Hepatocyte (in vitro differentiated cells): Measurements from ENCODE around the gene LAMP2. TPM values are rescaled to one million over a fixed set of nuclear protein-coding genes. Genes with fewer than 3 reads are reported as not detected.

Experiments
- DNase-seq: peaks from one replicate; pipeline ENCODE4 v3.0.0-alpha.2; 2016; ENCODE audit warnings: low spot score
- H2AFZ ChIP-seq: fragments of 200-600 bp; sonication (generic); 2 replicates; pipeline ENCODE4 v1.6.0; 2016; ENCODE audit warnings: antibody characterized with exemption, mild to moderate bottlenecking
- H3K27ac ChIP-seq: fragments of 200-600 bp; sonication (generic); 2 replicates; pipeline ENCODE4 v1.5.1; 2016; ENCODE audit warnings: mild to moderate bottlenecking
- H3K27me3 ChIP-seq: fragments of 200-600 bp; sonication (generic); 2 replicates; pipeline ENCODE4 v1.6.1; 2016
- H3K36me3 ChIP-seq: fragments of 200-600 bp; sonication (generic); replicated peaks from 2 replicates; pipeline ENCODE4 v1.5.1; 2016; ENCODE audit warnings: low read depth; ENCODE audit not compliant: insufficient read depth
- H3K4me1 ChIP-seq: fragments of 200-600 bp; sonication (generic); 2 replicates; pipeline ENCODE4 v1.5.1; 2016; ENCODE audit warnings: mild to moderate bottlenecking, moderate library complexity; ENCODE audit not compliant: insufficient read depth
- H3K4me2 ChIP-seq: fragments of 200-600 bp; sonication (generic); 2 replicates; pipeline ENCODE4 v1.6.0; 2016
- H3K4me3 ChIP-seq: fragments of 200-600 bp; sonication (generic); 2 replicates; pipeline ENCODE4 v1.5.1; 2016; ENCODE audit warnings: mild to moderate bottlenecking
- H3K79me2 ChIP-seq: fragments of 200-600 bp; sonication (generic); 2 replicates; pipeline ENCODE4 v1.6.0; 2017; ENCODE audit warnings: mild to moderate bottlenecking
- H3K9me2 ChIP-seq: fragments of 200-600 bp; sonication (generic); replicated peaks from 2 replicates; pipeline ENCODE4 v1.6.0; 2017; ENCODE audit warnings: mild to moderate bottlenecking; ENCODE audit not compliant: insufficient read depth
- H3K9me3 ChIP-seq: fragments of 200-600 bp; sonication (generic); 2 replicates; pipeline ENCODE4 v1.5.1; 2016; ENCODE audit warnings: low read depth, mild to moderate bottlenecking
- H4K20me1 ChIP-seq: fragments of 200-600 bp; sonication (generic); 2 replicates; pipeline ENCODE4 v1.6.0; 2016; ENCODE audit warnings: mild to moderate bottlenecking; ENCODE audit not compliant: insufficient read depth, poor library complexity, severe bottlenecking
- CTCF ChIP-seq: fragments of 200-600 bp; sonication (generic); IDR thresholded peaks from 2 replicates; pipeline ENCODE4 v1.5.1; 2016; ENCODE audit warnings: antibody characterized with exemption, mild to moderate bottlenecking; ENCODE audit not compliant: poor library complexity
- EZH2 ChIP-seq: fragments of 200-600 bp; sonication (generic); IDR thresholded peaks from 2 replicates; pipeline ENCODE4 v1.6.1; 2016; ENCODE audit warnings: antibody characterized with exemption, mild to moderate bottlenecking, borderline replicate concordance
- EZH2phosphoT487 ChIP-seq: fragments of 200-600 bp; sonication (generic); IDR thresholded peaks from one replicate; pipeline ENCODE4 v1.6.1; 2018; ENCODE audit warnings: antibody characterized with exemption, mild to moderate bottlenecking, low read depth, moderate library complexity; ENCODE audit not compliant: unreplicated experiment, severe bottlenecking
- WGBS: methylation state at CpG from one replicate; pipeline ENCODE4 v1.1.6; 2016; ENCODE audit warnings: low lambda C conversion rate; ENCODE audit errors: missing lambda C conversion rate; 5-methylcytosine and 5-hydroxymethylcytosine counted together
- polyA plus RNA-seq: library from polyadenylated mRNA; unstranded; fragments of >200 nt; fragmentation: Nextera tagmentation; extraction: Ambion mirVana; gene quantifications from 2 replicates; pipeline ENCODE4 v1.2.1, GENCODE V29; 2016
- total RNA-seq: library from RNA; depleted of rRNA; stranded (reverse); fragments of >200 nt; gene quantifications from 2 replicates; pipeline ENCODE4 v1.2.3, GENCODE V29; 2014

Gene LAMP2
- total and polyA plus RNA-seq, 2 experiments from 2014 or later = 175 to 228 TPM

- Histone ChIP-seq H3K27ac (no peak overlapping the region), H4K20me1 (no peaks in the 10 kb centered on the region), H3K4me3 (no peak overlapping the region), H3K36me3 (no peaks in the 10 kb centered on the region), H3K4me2 (peak overlapping the region; percentile 17), H3K4me1 (no peaks in the 10 kb centered on the region), H3K9me3 (no peaks in the 10 kb centered on the region), H3K9me2 (no peaks in the 10 kb centered on the region), H3K79me2 (no peaks in the 10 kb centered on the region), H2AFZ (no peak overlapping the region), H3K27me3 (no peaks in the 10 kb centered on the region)
- TF ChIP-seq CTCF (no peak), EZH2 (no peak), EZH2phosphoT487 (no peak)
- DNase-seq = peak; percentile 9
- WGBS = 20% methylated on average over 2 of the region's 2 CpGs
Measured at GRCh38 chrX:120428309-120428708, 40.8 kb downstream of the LAMP2 start.

GRCh38 chrX:120426599-120426998 is 42.5 kb downstream of the LAMP2 start:
- Histone ChIP-seq H3K4me1 (no peaks in the 10 kb centered on the region), H4K20me1 (no peaks in the 10 kb centered on the region), H3K79me2 (no peaks in the 10 kb centered on the region), H3K36me3 (no peaks in the 10 kb centered on the region), H3K4me2 (no peak overlapping the region), H2AFZ (no peak overlapping the region), H3K4me3 (no peak overlapping the region), H3K9me2 (no peaks in the 10 kb centered on the region), H3K9me3 (no peaks in the 10 kb centered on the region), H3K27ac (no peak overlapping the region), H3K27me3 (no peaks in the 10 kb centered on the region)
- no peak for DNase-seq
- no peak for TF ChIP-seq CTCF
- no peak for TF ChIP-seq EZH2phosphoT487
- no peak for TF ChIP-seq EZH2

- no peak overlapping the region for H3K4me2 ChIP-seq
- no peak overlapping the region for H2AFZ ChIP-seq
- TF ChIP-seq EZH2phosphoT487 (no peak), EZH2 (no peak), CTCF (no peak)
- no peaks in the 10 kb centered on the region for H3K79me2 ChIP-seq
- WGBS = 73% methylated on average over 2 of the region's 2 CpGs
- no peak for DNase-seq
- H4K20me1 ChIP-seq = no peaks in the 10 kb centered on the region
- no peak overlapping the region for H3K4me3 ChIP-seq
- no peaks in the 10 kb centered on the region for H3K36me3 ChIP-seq
- H3K27ac ChIP-seq = no peak overlapping the region
- no peaks in the 10 kb centered on the region for H3K9me3 ChIP-seq
- H3K4me1 ChIP-seq = no peaks in the 10 kb centered on the region
- no peaks in the 10 kb centered on the region for H3K27me3 ChIP-seq
- H3K9me2 ChIP-seq = no peaks in the 10 kb centered on the region
Measured at GRCh38 chrX:120419463-120419862, 49.6 kb downstream of the LAMP2 start.

- Histone ChIP-seq H3K9me2 (no peaks in the 10 kb centered on the region), H3K27ac (no peak overlapping the region), H3K4me1 (no peaks in the 10 kb centered on the region), H3K27me3 (no peaks in the 10 kb centered on the region), H3K4me3 (no peak overlapping the region), H3K79me2 (no peaks in the 10 kb centered on the region), H4K20me1 (no peaks in the 10 kb centered on the region), H3K36me3 (no peaks in the 10 kb centered on the region), H3K4me2 (no peak overlapping the region), H2AFZ (no peak overlapping the region), H3K9me3 (no peaks in the 10 kb centered on the region)
- no peak for DNase-seq
- 82% methylated on average over 1 of the region's 1 CpG for WGBS
- TF ChIP-seq EZH2 (no peak), CTCF (no peak)
Measured at GRCh38 chrX:120408168-120408567, 60.9 kb downstream of the LAMP2 start.
